NCI-H1930 (cell line): Measurements from ENCODE around the gene DPM3.
"Not testable (repeated sequence)": the region's sequence is repeated elsewhere in the genome, so short reads cannot be mapped to it uniquely, and the experiment has no call there.

Source experiments
- DNase-seq, 2 experiments: peaks; one replicate each; lab custom pipeline; 2025; lab: John Stamatoyannopoulos, UW

Gene DPM3

GRCh38 chr1:155125511-155125945, 14.8 kb downstream of the DPM3 start:
- no peak for DNase-seq

- no peak for DNase-seq
These were observed 15.5 kb downstream of the DPM3 start for GRCh38 chr1:155124503-155125463.

GRCh38 chr1:155123801-155124200, 16.5 kb downstream of the DPM3 start:
- no peak for DNase-seq

- no peak for DNase-seq
These were observed 18.0 kb downstream of the DPM3 start for GRCh38 chr1:155122308-155122707.

- no peak for DNase-seq
These were observed 19.1 kb downstream of the DPM3 start for GRCh38 chr1:155121249-155121648.

- no peak for DNase-seq
These were observed 20.1 kb downstream of the DPM3 start for GRCh38 chr1:155120253-155120652.

GRCh38 chr1:155118090-155118489, 22.2 kb downstream of the DPM3 start:
- not testable (repeated sequence) for DNase-seq

- DNase-seq: no peak
These were observed 22.7 kb downstream of the DPM3 start for GRCh38 chr1:155117610-155118009.

- no peak for DNase-seq
These were observed 24.1 kb downstream of the DPM3 start for GRCh38 chr1:155116113-155116764.

GRCh38 chr1:155113450-155113980, 26.8 kb downstream of the DPM3 start:
- no peak for DNase-seq

- no peak for DNase-seq
These were observed 29.5 kb downstream of the DPM3 start for GRCh38 chr1:155110826-155111225.

- DNase-seq: no peak
These were observed 29.9 kb downstream of the DPM3 start for GRCh38 chr1:155110381-155110780.

GRCh38 chr1:155108296-155108695, 32.0 kb downstream of the DPM3 start:
- no peak for DNase-seq

- DNase-seq: no peak
These were observed 32.7 kb downstream of the DPM3 start for GRCh38 chr1:155107309-155108264.

- DNase-seq: no peak
These were observed 33.5 kb downstream of the DPM3 start for GRCh38 chr1:155106862-155107261.

GRCh38 chr1:155105604-155106011, 34.7 kb downstream of the DPM3 start:
- DNase-seq: no peak

GRCh38 chr1:155104605-155105534, 35.5 kb downstream of the DPM3 start:
- DNase-seq: no peak

- DNase-seq: no peak
These were observed 37.0 kb downstream of the DPM3 start for GRCh38 chr1:155103325-155103724.

GRCh38 chr1:155099331-155099730, 41.0 kb downstream of the DPM3 start:
- no peak for DNase-seq

GRCh38 chr1:155094622-155094948, 45.7 kb downstream of the DPM3 start:
- no peak for DNase-seq
